Thymus (tissue), 11 donors: ENCODE measurements around the gene SNTG2. TPM values are rescaled to one million over a fixed set of nuclear protein-coding genes. Genes with fewer than 3 reads are reported as not detected.
A peak's percentile ranks its signal among the peaks of the same experiment; 100 is the strongest.

Experiments used
- DNase-seq, 9 donors: peaks; one replicate each; pipeline ENCODE4 v3.0.0-alpha.2; 2013; ENCODE audit warnings: low spot score in 9 of 9, low read depth in 6 of 9, missing footprints in 1 of 9
- H3K27ac ChIP-seq, 2 donors: one replicate each; pipeline ENCODE4 v1.5.1; 2013; ENCODE audit warnings: control low read depth in 1 of 2, low read depth in 1 of 2, low read length in 1 of 2, mild to moderate bottlenecking in 1 of 2, moderate library complexity in 1 of 2
- H3K27me3 ChIP-seq, 2 donors: one replicate each; pipeline ENCODE4 v1.5.1; 2013; ENCODE audit warnings: low read length in 1 of 2; ENCODE audit not compliant: control insufficient read depth in 2 of 2, insufficient read depth in 1 of 2
- H3K36me3 ChIP-seq, 2 donors: one replicate each; pipeline ENCODE4 v1.5.1; 2013; ENCODE audit warnings: low read length in 1 of 2, mild to moderate bottlenecking in 1 of 2, moderate library complexity in 1 of 2; ENCODE audit not compliant: control insufficient read depth in 2 of 2, insufficient read depth in 2 of 2
- H3K4me1 ChIP-seq, 2 donors: one replicate each; pipeline ENCODE4 v1.5.1; 2013; ENCODE audit warnings: low read length in 2 of 2; ENCODE audit not compliant: control insufficient read depth in 2 of 2, insufficient read depth in 2 of 2
- H3K4me3 ChIP-seq, 2 donors: one replicate each; pipeline ENCODE4 v1.5.1; 2013; ENCODE audit warnings: low read length in 2 of 2, control low read depth in 1 of 2, mild to moderate bottlenecking in 1 of 2
- H3K9me3 ChIP-seq, 2 donors: one replicate each; pipeline ENCODE4 v1.5.1; 2013; ENCODE audit warnings: low read length in 1 of 2, mild to moderate bottlenecking in 1 of 2; ENCODE audit not compliant: control insufficient read depth in 2 of 2, insufficient read depth in 1 of 2
- WGBS: extraction: QIAGEN DNeasy Blood & Tissue Kit; methylation state at CpG from one replicate; pipeline ENCODE4 v1.1.7; 2013; 5-methylcytosine and 5-hydroxymethylcytosine counted together
- polyA plus RNA-seq: library from polyadenylated mRNA; stranded (reverse); fragments of 200-250 nt; gene quantifications from one replicate; pipeline ENCODE4 v1.2.3, GENCODE V29; 2013
- total RNA-seq: library from RNA; stranded (reverse); fragments of 120-200 nt; gene quantifications from one replicate; pipeline ENCODE4 v1.2.4, GENCODE V29; 2013
- donor health status: healthy.

SNTG2 gene
- total and polyA plus RNA-seq, 2 donors, result 0.33 to 1.2 TPM

DNA sequence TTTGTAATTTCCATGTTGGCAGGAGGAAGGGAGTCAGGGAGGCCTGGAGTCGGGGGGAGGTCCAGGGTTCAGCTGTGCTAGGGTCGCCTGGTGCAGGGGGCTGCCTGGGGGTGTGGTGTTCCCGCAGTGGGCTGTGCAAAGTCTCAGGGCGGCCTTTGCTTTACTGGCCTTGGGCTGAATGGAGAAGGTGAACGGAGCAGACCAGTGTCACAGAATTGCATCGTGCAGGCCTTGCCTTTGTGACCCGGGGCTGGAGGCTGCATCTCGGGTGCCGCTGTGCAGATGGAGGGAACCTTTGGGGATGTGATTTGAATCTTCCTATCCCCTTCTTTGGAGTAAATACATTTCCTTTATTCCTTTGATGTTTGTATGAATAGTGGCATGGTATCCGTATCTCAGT, 8.8 kb downstream of the SNTG2 start:
- DNase-seq, result no peak
- H3K4me1 ChIP-seq, result no peaks in the 10 kb centered on the region
- H3K9me3 ChIP-seq, result peaks cover 0 to 2% of the 10 kb centered on the region in 2 donors

DNA sequence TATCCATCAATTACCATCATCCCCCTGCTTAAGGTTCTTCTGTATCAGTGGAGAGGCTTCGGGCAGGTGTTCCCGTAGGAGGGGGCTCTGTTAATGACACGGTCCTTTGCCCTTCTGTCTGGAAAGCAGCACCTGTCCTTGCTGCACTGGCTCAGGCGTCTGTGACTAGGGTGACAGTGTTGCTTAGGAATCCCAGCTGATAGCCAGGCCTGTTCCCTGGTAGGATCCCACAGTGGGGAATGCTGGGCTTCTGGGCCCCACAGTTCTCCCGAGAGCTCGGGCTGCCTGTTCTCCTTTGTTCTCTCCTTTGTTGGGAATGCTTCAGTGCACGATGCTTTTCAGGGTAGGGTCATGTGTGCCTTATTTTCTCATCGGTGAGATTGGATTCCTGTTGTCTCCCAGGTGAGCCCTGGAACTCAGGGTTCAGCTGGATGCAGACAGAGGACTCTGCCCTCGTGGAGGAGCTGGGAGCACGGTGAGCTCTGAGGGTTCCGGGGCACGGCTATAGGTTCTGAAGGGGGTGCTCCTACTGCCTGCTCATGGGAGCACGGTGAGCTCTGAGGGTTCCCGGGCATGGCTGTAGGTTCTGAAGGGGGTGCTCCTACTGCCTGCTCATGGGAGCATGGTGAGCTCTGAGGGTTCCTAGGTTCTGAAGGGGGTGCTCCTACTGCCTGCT, 9.6 kb downstream of the SNTG2 start:
- DNase-seq, result no peak
- H3K9me3 ChIP-seq, result peaks cover 0 to 2% of the 10 kb centered on the region in 2 donors
- no peaks in the 10 kb centered on the region for H3K4me1 ChIP-seq
- H3K27ac ChIP-seq, result no peak overlapping the region
- peaks cover 0 to 9% of the 10 kb centered on the region in 2 donors for H3K27me3 ChIP-seq
- WGBS, result 96% methylated on average over 14 of the region's 14 CpGs
- no peak overlapping the region for H3K4me3 ChIP-seq
- H3K36me3 ChIP-seq, result no peaks in the 10 kb centered on the region

More for the DNA sequence above, 8.8 kb downstream of the SNTG2 start:
- Histone ChIP-seq H3K4me3 (no peak overlapping the region), H3K27ac (no peak overlapping the region), H3K36me3 (no peaks in the 10 kb centered on the region), H3K27me3 (peaks cover 0 to 9% of the 10 kb centered on the region in 2 donors)
- 88% methylated on average over 10 of the region's 10 CpGs for WGBS

DNA sequence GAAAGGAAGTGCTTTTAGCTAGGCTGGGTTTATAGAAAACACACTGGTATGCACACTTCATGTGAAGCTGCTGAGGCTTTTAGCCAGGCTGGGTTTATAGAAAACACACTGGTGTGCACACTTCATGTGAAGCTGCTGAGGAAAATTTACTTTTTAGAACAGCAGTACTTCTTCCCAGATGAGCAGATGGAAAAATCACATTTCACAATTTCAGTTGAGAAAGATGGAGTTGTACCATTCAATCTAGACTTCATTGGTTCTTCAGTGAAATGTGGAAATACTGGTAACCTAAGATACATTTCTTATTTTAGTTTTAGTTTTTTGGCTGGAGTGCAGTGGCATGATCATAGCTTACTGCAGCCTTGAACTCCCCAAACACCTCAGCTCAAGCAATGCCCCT, 11.1 kb downstream of the SNTG2 start:
- Histone ChIP-seq H3K4me1 (no peaks in the 10 kb centered on the region), H3K9me3 (peaks cover 0 to 2% of the 10 kb centered on the region in 2 donors)

DNA sequence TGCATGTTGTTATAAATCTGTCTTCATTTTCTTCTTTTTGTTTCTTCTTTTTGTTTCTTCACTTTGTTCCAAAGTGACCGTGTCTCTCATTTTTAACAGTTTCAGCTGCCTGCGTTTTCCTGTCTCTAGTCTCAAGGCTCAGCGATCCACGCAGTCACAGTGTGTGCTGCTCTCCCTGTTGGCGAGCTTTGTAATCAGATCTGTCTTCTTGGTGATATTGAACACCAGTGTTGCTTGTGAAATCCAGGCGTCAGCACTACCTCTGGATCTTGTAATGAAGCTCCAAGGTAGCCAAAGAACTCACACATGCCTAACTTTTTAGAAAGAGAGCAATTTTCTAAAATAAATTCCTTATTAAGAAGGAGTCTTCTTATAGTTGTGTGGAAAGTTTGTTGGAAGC, 13.2 kb downstream of the SNTG2 start:
- DNase-seq, result no peak
- H3K9me3 ChIP-seq, result no peaks in the 10 kb centered on the region
- H3K27me3 ChIP-seq, result peaks cover 0 to 3% of the 10 kb centered on the region in 2 donors
- H3K4me3 ChIP-seq, result no peak overlapping the region
- 89% methylated on average over 6 of the region's 6 CpGs for WGBS
- H3K4me1 ChIP-seq, result no peaks in the 10 kb centered on the region
- no peak overlapping the region for H3K27ac ChIP-seq
- H3K36me3 ChIP-seq, result no peaks in the 10 kb centered on the region

More for the DNA sequence above, 11.1 kb downstream of the SNTG2 start:
- no peak for DNase-seq
- H3K36me3 ChIP-seq, result no peaks in the 10 kb centered on the region
- H3K4me3 ChIP-seq, result no peak overlapping the region
- peaks cover 0 to 5% of the 10 kb centered on the region in 2 donors for H3K27me3 ChIP-seq
- no peak overlapping the region for H3K27ac ChIP-seq

DNA sequence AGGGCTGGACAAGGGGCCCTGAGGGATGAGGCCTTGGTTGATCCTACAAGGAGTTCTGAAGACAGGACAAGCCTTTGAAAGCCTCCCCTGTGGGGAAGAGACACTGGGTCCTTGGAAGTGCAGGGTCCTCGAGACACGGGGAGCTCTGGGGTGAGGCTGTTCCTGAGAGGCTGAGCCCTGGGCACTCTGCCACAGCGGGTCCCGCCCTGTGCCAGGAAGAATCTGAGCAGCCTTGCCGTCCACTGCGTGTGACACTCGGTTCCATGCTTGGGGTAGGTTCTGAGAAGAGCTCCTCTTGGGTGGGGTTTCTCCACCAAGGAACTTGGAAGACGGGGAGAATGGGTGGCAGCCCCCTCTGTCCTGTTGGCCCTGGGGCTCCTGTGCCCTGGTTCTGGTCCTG, 13.9 kb downstream of the SNTG2 start:
- WGBS, result 96% methylated on average over 8 of the region's 8 CpGs

DNA sequence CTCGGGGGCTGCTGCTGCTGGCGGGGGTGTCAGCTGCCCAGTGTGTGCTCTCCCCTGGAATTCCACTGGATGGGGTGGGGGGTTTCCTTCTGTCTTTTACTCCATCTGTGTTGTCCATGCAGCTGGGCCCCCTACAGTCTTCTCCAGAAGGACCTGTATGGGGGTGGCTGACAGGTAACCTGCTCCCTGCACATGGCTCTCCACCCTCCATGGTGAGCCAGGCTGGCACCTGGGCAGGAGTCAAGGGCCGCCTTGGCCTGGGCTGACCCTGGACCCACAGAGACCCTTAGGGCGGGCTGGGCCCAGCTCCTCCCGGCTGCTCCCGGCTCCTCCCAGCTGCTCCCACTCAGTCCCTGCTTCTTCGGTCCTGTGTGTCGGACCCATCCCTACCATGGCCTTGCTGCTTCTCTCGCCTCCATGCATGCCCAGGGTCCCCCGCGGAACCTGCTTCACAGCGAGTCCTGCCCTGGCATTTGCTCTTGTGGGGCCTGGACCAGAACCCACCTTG, 15.0 kb downstream of the SNTG2 start:
- Histone ChIP-seq H3K4me3 (no peak overlapping the region), H3K27ac (no peak overlapping the region), H3K27me3 (no peaks in the 10 kb centered on the region), H3K36me3 (no peaks in the 10 kb centered on the region), H3K9me3 (no peaks in the 10 kb centered on the region), H3K4me1 (no peaks in the 10 kb centered on the region)
- DNase-seq, result no peak
- 97% methylated on average over 12 of the region's 12 CpGs for WGBS

More for the DNA sequence above, 13.9 kb downstream of the SNTG2 start:
- no peak overlapping the region for H3K27ac ChIP-seq
- no peaks in the 10 kb centered on the region for H3K27me3 ChIP-seq
- H3K36me3 ChIP-seq, result no peaks in the 10 kb centered on the region
- DNase-seq, result no peak
- H3K9me3 ChIP-seq, result no peaks in the 10 kb centered on the region
- no peak overlapping the region for H3K4me3 ChIP-seq
- H3K4me1 ChIP-seq, result no peaks in the 10 kb centered on the region

DNA sequence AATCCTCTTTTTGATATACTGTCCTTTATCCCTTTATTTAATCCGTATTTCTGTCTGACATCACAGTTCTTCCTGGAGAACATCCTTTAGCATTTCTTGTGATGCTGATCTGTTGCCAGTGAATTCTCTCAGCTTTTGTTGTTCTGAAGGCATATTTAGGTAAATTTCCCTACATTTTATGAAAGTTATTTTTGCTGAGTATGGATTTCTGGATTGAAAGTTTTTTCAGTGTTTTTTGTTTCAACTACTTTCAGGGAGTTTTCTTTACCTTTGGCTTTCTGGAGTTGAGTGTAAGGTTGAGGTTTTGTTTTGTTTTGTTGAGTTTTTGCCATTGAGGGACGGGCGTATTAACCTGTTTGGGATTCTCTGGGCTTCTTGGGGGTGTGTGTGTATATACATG, 22.5 kb downstream of the SNTG2 start:
- Histone ChIP-seq H3K27me3 (no peaks in the 10 kb centered on the region), H3K4me1 (peaks cover 3 to 7% of the 10 kb centered on the region in 2 donors), H3K27ac (no peak overlapping the region), H3K36me3 (no peaks in the 10 kb centered on the region), H3K4me3 (no peak overlapping the region), H3K9me3 (no peaks in the 10 kb centered on the region)
- WGBS, result 95% methylated on average over 3 of the region's 3 CpGs
- DNase-seq, result no peak

DNA sequence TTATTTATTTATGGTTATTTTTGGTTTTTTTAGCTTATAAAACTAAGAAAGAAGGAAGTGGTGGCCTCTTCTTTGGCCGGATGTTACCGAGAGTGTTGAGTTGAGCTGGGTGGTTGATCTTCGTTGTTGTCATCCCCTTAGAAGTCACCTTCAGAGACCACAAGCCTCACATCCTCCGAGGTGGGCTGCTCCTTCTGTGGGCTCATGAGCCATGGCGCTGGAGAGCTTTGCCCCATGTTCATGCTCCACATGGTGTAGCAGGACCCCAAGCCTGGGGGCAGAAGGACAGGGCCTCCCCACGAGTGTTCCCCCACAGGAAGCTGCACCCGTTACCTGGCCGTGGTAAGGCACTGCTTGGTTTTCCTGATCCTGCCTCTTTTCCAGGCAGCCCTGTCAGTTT, 23.4 kb downstream of the SNTG2 start:
- H3K36me3 ChIP-seq, result no peaks in the 10 kb centered on the region
- H3K27me3 ChIP-seq, result no peaks in the 10 kb centered on the region
- WGBS, result 4% methylated on average over 8 of the region's 8 CpGs
- H3K9me3 ChIP-seq, result no peaks in the 10 kb centered on the region
- H3K4me1 ChIP-seq, result peaks cover 3 to 7% of the 10 kb centered on the region in 2 donors
- peak in 2 of 9 donors; percentile 18 to 46 for DNase-seq
- peak overlapping the region; percentile 8 to 49 for H3K27ac ChIP-seq
- no peak overlapping the region for H3K4me3 ChIP-seq

DNA sequence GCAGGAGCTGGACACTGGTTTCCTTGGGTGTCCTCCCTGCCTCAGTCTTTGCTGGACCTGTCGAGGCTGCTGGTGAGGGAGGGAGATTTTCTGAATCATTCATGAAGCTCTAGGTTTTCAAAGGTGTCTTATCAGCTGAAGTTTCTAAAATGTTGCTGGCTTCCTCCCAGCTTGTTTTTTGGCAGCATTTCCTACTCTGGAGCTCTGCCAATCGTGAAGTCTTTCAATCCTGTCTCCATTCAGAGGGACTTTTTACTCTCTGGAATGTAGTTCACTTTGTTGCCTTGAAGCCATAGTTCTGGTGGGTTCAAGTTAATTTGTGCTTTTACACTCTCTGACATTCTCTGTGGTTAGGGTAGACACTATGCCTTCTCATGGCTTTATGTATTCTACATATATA, 23.9 kb downstream of the SNTG2 start:
- WGBS, result 3% methylated on average over 2 of the region's 2 CpGs
- Histone ChIP-seq H3K27ac (peak overlapping the region in 1 of 2 donors; percentile 33), H3K4me1 (peaks cover 3 to 10% of the 10 kb centered on the region in 2 donors), H3K36me3 (no peaks in the 10 kb centered on the region), H3K27me3 (no peaks in the 10 kb centered on the region), H3K4me3 (no peak overlapping the region), H3K9me3 (no peaks in the 10 kb centered on the region)
- DNase-seq, result peak in 1 of 9 donors; percentile 46
